Astrocyte of the spinal cord (primary cell): ENCODE measurements around the gene SRRM2.

ENCODE experiments used
- DNase-seq: peaks from one replicate; pipeline ENCODE4 v3.0.0; 2011; ENCODE audit warnings: low read depth, low spot score
- H3K4me3 ChIP-seq: 2 replicates; pipeline ENCODE4 v1.5.1; 2011; ENCODE audit warnings: low read depth, mild to moderate bottlenecking, low read length, moderate library complexity
- in situ Hi-C: cut with HindIII; loops from 2 replicates; pipeline ENCODE4 v1.10.0; 2017; ENCODE audit warnings: low sequenced_read_pairs
- TF ChIP-seq, protein P1 (sequence below): IDR thresholded peaks from 2 replicates; pipeline ENCODE4 v1.5.1; 2012; ENCODE audit warnings: low read depth, mild to moderate bottlenecking, low read length, inconsistent platforms

SRRM2 gene

DNA sequence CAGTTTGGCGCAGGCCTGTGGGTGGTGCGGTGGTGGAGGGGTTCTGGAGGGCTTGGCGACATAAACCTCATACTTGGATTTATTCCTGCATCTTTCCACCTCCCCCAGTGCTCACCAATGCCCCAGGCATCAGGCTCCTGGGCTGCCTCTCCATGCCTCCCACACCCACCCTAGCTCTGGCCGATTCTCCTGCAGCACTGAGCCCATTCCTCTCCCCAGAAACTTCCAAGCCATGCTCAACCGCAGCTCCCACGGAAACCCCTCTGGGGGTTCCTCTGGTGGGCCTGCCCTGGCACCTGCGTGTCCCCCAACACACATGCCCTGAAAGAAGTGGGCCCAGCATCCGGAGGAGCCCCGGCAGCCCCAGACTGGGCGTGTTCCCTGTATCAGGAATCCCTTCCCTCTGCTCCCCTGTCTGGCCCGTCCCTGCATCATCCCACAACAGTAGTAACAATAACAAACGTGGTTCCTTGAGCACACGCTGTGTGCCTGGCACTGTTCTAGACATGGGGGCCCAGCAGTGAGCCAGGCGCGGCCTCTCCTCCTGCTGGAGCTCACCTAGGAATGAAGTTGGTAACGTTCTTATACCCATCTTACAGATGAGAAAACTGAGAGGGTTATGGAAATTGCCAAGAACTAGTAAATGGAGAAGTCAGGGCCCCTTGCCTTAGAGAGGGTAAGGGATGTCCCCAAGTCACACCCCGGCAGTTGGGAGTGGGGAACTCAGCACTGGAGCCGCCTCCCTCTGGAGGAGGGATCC, 66.9 kb downstream of the SRRM2 start:
- DNase-seq, result no peak
- H3K4me3 ChIP-seq, result no peak overlapping the region
- TF ChIP-seq, protein P1, sequence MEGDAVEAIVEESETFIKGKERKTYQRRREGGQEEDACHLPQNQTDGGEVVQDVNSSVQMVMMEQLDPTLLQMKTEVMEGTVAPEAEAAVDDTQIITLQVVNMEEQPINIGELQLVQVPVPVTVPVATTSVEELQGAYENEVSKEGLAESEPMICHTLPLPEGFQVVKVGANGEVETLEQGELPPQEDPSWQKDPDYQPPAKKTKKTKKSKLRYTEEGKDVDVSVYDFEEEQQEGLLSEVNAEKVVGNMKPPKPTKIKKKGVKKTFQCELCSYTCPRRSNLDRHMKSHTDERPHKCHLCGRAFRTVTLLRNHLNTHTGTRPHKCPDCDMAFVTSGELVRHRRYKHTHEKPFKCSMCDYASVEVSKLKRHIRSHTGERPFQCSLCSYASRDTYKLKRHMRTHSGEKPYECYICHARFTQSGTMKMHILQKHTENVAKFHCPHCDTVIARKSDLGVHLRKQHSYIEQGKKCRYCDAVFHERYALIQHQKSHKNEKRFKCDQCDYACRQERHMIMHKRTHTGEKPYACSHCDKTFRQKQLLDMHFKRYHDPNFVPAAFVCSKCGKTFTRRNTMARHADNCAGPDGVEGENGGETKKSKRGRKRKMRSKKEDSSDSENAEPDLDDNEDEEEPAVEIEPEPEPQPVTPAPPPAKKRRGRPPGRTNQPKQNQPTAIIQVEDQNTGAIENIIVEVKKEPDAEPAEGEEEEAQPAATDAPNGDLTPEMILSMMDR, result no peak
- in situ Hi-C loops, result no loop called here

DNA sequence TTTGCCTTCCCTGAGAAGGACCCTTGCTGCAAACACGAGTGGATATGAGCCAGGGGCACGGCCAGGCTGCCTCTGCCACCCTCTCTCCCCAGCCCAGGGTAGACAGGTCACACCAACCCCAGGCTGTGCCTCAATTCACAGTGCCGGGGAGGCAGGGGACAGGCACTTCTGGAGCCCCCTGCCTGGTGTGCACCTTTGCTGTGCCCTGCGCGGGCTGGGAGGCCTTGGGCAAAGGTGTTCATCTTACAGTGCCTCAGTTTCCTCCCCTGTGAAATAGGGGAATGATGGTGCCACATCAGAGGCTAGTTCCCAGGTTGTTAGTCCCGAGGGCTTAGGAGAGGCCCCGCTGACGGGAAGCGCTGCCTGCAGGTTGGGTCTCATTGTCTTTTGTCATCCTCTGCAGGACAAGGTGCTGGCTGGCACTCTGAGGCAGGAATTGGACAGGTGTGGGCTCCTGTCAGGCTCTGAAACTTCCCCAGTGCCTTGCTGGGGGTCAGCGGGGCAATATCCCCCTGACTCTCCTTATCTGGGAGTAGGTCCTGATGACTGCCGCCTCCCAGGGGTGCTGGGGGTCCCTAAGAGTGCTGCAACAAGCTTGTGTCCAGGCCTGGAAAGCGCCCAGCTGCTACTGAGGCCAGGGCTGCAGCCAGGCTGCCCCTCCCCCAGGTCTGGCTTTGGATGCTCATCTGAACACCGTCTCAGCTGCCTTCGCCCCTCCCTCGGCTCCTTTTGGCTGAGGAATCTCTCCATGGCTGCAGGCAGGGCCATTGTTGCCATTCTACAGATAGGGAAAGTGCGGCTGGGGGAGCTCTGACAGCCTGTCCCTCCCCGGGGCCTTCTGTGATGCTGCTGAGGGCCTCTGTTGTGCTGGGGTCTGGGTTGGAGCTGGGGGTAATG, 67.7 kb downstream of the SRRM2 start:
- TF ChIP-seq, protein P1, result no peak
- H3K4me3 ChIP-seq, result no peak overlapping the region
- in situ Hi-C loops, result no loop called here
- no peak for DNase-seq
